Nephron (organoid): ENCODE data around the gene BORCS5.

ENCODE experiments used
- H3K27ac Mint-ChIP-seq, 3 experiments: 2 replicates each; pipeline ENCODE4 v1.8.0; 2020; ENCODE audit warnings: mixed read lengths in 3 of 3, mild to moderate bottlenecking in 2 of 3, moderate library complexity in 1 of 3
- H3K27me3 Mint-ChIP-seq: 2 replicates; pipeline ENCODE4 v1.8.0; 2021; ENCODE audit warnings: low read depth, mild to moderate bottlenecking, moderate library complexity, mixed read lengths
- H3K36me3 Mint-ChIP-seq: 2 replicates; pipeline ENCODE4 v1.8.0; 2020; ENCODE audit warnings: low read depth, mixed read lengths
- H3K4me1 Mint-ChIP-seq: 2 replicates; pipeline ENCODE4 v1.8.0; 2020; ENCODE audit warnings: mixed read lengths
- H3K4me3 Mint-ChIP-seq, 3 experiments: 2 replicates each; pipeline ENCODE4 v1.8.0; 2020; ENCODE audit warnings: mild to moderate bottlenecking in 3 of 3, mixed read lengths in 3 of 3, moderate library complexity in 2 of 3
- H3K9me3 Mint-ChIP-seq: 2 replicates; pipeline ENCODE4 v1.8.0; 2020; ENCODE audit warnings: mixed read lengths
- TF ChIP-seq, protein P1 (sequence below), 3 experiments: fragments of 200-600 bp; sonication (generic); IDR thresholded peaks; one replicate each; pipeline ENCODE4 v1.5.0; 2021; ENCODE audit warnings: antibody characterized with exemption in 3 of 3; ENCODE audit not compliant: unreplicated experiment in 3 of 3

Gene BORCS5

GRCh38 chr12:12447837-12448236 is 91.0 kb downstream of the BORCS5 start:
- H3K4me1 Mint-ChIP-seq: peaks cover 15% of the 10 kb centered on the region
- H3K9me3 Mint-ChIP-seq: no peaks in the 10 kb centered on the region
- no peaks in the 10 kb centered on the region for H3K27me3 Mint-ChIP-seq
- H3K36me3 Mint-ChIP-seq: no peaks in the 10 kb centered on the region
- H3K4me3 Mint-ChIP-seq: no peak overlapping the region
- no peak overlapping the region for H3K27ac Mint-ChIP-seq
- TF ChIP-seq, protein P1, sequence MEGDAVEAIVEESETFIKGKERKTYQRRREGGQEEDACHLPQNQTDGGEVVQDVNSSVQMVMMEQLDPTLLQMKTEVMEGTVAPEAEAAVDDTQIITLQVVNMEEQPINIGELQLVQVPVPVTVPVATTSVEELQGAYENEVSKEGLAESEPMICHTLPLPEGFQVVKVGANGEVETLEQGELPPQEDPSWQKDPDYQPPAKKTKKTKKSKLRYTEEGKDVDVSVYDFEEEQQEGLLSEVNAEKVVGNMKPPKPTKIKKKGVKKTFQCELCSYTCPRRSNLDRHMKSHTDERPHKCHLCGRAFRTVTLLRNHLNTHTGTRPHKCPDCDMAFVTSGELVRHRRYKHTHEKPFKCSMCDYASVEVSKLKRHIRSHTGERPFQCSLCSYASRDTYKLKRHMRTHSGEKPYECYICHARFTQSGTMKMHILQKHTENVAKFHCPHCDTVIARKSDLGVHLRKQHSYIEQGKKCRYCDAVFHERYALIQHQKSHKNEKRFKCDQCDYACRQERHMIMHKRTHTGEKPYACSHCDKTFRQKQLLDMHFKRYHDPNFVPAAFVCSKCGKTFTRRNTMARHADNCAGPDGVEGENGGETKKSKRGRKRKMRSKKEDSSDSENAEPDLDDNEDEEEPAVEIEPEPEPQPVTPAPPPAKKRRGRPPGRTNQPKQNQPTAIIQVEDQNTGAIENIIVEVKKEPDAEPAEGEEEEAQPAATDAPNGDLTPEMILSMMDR (IDR thresholded peaks at IDR 0.05; ENCODE audit: unreplicated experiment in 3 of 3): no peak

- H3K9me3 Mint-ChIP-seq: no peaks in the 10 kb centered on the region
- H3K4me1 Mint-ChIP-seq: peaks cover 5% of the 10 kb centered on the region
- no peak overlapping the region for H3K4me3 Mint-ChIP-seq
- no peaks in the 10 kb centered on the region for H3K27me3 Mint-ChIP-seq
- TF ChIP-seq, protein P1 (IDR thresholded peaks at IDR 0.05; ENCODE audit: unreplicated experiment in 3 of 3): no peak
- no peak overlapping the region for H3K27ac Mint-ChIP-seq
- H3K36me3 Mint-ChIP-seq: no peaks in the 10 kb centered on the region
These were observed 92.7 kb downstream of the BORCS5 start for GRCh38 chr12:12449533-12450025.

DNA sequence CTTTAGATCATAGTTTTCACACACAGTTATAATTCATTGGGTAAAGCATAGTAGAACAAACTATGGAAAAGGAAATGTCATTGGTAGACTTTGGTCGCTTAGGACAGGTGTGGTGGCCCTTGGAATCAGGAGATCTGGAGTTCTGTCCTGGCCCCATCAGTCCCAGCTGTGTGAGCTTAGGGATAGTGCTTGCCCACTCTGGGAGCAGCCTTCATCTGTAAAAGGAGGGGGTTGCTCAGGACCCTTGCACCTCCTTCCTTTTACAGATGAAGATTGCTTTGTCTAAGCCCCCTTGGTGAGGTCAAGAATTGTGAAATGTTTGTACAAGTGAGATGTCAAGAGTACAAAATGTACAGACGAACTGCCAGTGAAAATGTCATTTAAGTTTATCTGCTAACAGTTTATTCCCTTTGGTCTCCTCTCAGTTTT is 93.2 kb downstream of the BORCS5 start:
- Mint-ChIP-seq H3K9me3 (no peaks in the 10 kb centered on the region), H3K27me3 (no peaks in the 10 kb centered on the region), H3K4me3 (no peak overlapping the region), H3K27ac (no peak overlapping the region), H3K4me1 (peaks cover 5% of the 10 kb centered on the region), H3K36me3 (no peaks in the 10 kb centered on the region)
- TF ChIP-seq, protein P1 (IDR thresholded peaks at IDR 0.05; ENCODE audit: unreplicated experiment in 3 of 3): no peak

- Mint-ChIP-seq H3K27ac (no peak overlapping the region), H3K27me3 (no peaks in the 10 kb centered on the region), H3K4me1 (peaks cover 5% of the 10 kb centered on the region), H3K4me3 (no peak overlapping the region), H3K36me3 (no peaks in the 10 kb centered on the region), H3K9me3 (no peaks in the 10 kb centered on the region)
- TF ChIP-seq, protein P1 (IDR thresholded peaks at IDR 0.05; ENCODE audit: unreplicated experiment in 3 of 3): no peak
These were observed 94.2 kb downstream of the BORCS5 start for GRCh38 chr12:12451098-12451497.

GRCh38 chr12:12452326-12452902 is 95.5 kb downstream of the BORCS5 start:
- no peaks in the 10 kb centered on the region for H3K9me3 Mint-ChIP-seq
- peaks cover 11% of the 10 kb centered on the region for H3K4me1 Mint-ChIP-seq
- H3K4me3 Mint-ChIP-seq: no peak overlapping the region
- TF ChIP-seq, protein P1 (IDR thresholded peaks at IDR 0.05; ENCODE audit: unreplicated experiment in 3 of 3): no peak
- no peaks in the 10 kb centered on the region for H3K27me3 Mint-ChIP-seq
- H3K36me3 Mint-ChIP-seq: no peaks in the 10 kb centered on the region
- H3K27ac Mint-ChIP-seq: no peak overlapping the region

GRCh38 chr12:12453635-12454034 is 96.8 kb downstream of the BORCS5 start:
- Mint-ChIP-seq H3K4me1 (peaks cover 11% of the 10 kb centered on the region), H3K27me3 (no peaks in the 10 kb centered on the region), H3K9me3 (no peaks in the 10 kb centered on the region), H3K4me3 (no peak overlapping the region), H3K27ac (no peak overlapping the region), H3K36me3 (no peaks in the 10 kb centered on the region)
- TF ChIP-seq, protein P1 (IDR thresholded peaks at IDR 0.05; ENCODE audit: unreplicated experiment in 3 of 3): no peak
